ENCODE results near the gene MXD3.
"Not testable (repeated sequence)": the region's sequence is repeated elsewhere in the genome, so short reads cannot be mapped to it uniquely, and the experiment has no call there.

The MXD3 gene

DNA sequence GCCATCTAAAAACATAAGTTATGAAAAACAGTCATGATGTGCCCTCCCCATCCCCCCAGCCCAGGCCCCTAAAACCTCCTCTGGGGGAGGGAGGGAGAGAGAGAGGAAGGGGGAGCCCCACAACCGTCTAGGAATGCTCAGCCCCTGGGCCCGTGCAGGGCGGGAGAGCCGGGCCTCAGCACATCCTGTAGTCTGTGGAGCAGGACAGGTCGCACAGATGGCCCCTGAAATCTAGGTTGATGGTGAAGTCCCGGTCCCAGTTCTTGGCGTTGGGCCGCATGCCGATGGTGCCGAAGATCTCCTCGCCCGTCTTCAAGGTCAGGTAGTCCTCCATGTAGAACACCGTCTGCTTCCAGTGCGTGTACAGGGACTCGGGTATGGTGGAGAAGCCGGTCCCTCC is 46.3 kb downstream of the MXD3 start:
- DNase-seq (ENCODE audit: low spot score), result no peak

DNA sequence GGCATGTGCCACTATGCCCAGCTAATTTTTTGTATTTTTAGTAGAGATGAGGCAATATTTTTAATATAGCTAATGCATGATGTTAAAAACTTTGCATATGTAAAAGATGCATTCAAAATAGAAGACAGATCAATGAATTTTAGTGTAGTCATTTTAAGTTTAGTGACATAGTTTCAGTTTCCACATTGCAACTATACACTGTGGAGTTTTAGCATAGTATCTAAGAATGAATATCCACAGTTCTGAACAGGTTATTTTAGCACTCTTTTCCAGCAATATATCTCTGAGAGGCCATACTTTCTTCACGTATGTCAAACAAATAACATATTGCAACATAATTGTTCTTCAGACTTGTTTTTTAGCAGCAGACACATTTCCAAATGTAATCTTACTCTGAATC is 47.5 kb downstream of the MXD3 start:
- DNase-seq (ENCODE audit: low spot score), result no peak

DNA sequence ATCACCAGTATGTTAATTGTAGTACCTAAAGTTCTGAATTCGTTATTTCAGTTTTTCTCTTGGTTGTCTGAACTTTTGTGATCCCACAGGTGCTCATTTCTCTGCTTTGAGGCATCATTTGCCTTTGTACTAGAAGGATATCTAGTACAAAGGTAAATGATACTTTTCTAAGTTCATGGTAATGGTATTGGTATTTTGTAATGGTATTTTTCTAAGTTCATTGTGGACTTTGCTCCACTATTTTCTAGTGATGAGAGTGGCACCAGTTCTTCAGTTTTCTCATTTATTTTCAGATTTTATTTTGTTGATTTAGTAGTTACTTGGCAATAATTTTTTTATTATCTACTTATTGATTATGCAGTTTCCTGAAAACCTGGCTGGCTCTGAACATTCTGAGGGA is 50.2 kb downstream of the MXD3 start:
- DNase-seq (ENCODE audit: low spot score), result no peak

DNA sequence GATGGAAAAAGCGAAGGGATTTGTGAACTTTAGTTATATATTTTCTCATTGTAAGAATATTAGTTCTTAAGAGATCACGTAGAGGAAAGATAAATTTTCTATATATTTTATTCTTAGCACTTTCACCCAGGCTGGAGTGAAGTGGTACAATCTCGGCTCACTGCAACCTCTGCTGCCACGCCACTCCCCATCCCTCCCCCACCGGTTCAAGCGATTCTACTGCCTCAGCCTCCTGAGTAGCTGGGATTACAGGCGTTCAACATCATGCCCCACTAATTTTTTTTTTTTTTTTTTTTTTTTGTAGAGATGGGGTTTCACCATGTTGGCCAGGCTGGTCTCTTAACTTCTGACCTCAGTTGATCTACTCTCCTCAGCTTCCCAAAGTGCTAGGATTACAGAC is 50.7 kb downstream of the MXD3 start:
- no peak for DNase-seq (ENCODE audit: low spot score)

DNA sequence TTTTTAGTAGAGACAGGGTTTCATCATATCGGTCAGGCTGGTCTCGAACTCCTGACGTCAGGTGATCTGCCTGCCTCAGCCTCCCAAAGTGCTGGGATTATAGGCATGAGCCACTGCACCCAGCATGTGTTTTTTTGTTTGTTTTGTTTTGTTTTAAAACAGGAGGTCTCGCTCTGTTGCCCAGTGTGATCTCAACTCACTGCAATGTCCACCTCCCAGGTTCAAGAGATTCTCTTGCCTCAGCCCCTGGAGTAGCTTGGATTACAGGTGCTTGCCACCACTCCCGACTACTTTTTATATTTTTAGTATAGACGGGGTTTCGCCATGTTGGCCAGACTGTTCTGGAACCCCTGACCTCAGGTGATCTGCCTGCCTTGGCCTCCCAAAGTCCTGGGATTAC is 53.0 kb downstream of the MXD3 start:
- DNase-seq (ENCODE audit: low spot score), result not testable (repeated sequence)
